Measurements from ENCODE around the gene SHROOM1.
"Not testable (repeated sequence)": the region's sequence is repeated elsewhere in the genome, so short reads cannot be mapped to it uniquely, and the experiment has no call there.

DNA sequence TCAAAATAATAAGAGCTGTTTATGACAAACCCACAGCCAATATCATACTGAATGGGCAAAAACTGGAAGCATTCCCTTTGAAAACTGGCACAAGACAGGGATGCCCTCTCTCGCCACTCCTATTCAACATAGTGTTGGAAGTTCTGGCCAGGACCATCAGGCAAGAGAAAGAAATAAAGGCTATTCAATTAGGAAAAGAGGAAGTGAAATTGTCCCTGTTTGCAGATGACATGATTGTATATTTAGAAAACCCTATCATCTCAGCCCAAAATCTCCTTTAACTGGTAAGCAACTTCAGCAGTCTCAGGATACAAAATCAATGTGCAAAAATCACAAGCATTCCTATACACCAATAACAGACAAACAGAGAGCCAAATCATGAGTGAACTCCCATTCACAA, 26.2 kb downstream of the SHROOM1 start:
- not testable (repeated sequence) for TF ChIP-seq CTCF (conservative IDR thresholded peaks at IDR 0.05; ENCODE audit: low read depth in 2 of 2); POLR2AphosphoS5 (IDR thresholded peaks at IDR 0.05; ENCODE audit: low read depth); EZH2phosphoT487 (IDR thresholded peaks at IDR 0.05; ENCODE audit: unreplicated experiment); CREB1 (CRISPR knock-in tag; IDR thresholded peaks at IDR 0.05; ENCODE audit: low read depth); ZNF462 (CRISPR knock-in tag; IDR thresholded peaks at IDR 0.05); EZH2 (IDR thresholded peaks at IDR 0.05; ENCODE audit: low read depth, unreplicated experiment); ZNF114 (CRISPR knock-in tag; IDR thresholded peaks at IDR 0.05); ZNF331 (CRISPR knock-in tag; IDR thresholded peaks at IDR 0.05; ENCODE audit: low read depth); JUNB (IDR thresholded peaks at IDR 0.05; ENCODE audit: unreplicated experiment); STAT1 (IDR thresholded peaks at IDR 0.05; ENCODE audit: unreplicated experiment); ETS1 (IDR thresholded peaks at IDR 0.05); NANOG (IDR thresholded peaks at IDR 0.05; ENCODE audit: borderline replicate concordance)
- TF ChIP-seq, protein P1, sequence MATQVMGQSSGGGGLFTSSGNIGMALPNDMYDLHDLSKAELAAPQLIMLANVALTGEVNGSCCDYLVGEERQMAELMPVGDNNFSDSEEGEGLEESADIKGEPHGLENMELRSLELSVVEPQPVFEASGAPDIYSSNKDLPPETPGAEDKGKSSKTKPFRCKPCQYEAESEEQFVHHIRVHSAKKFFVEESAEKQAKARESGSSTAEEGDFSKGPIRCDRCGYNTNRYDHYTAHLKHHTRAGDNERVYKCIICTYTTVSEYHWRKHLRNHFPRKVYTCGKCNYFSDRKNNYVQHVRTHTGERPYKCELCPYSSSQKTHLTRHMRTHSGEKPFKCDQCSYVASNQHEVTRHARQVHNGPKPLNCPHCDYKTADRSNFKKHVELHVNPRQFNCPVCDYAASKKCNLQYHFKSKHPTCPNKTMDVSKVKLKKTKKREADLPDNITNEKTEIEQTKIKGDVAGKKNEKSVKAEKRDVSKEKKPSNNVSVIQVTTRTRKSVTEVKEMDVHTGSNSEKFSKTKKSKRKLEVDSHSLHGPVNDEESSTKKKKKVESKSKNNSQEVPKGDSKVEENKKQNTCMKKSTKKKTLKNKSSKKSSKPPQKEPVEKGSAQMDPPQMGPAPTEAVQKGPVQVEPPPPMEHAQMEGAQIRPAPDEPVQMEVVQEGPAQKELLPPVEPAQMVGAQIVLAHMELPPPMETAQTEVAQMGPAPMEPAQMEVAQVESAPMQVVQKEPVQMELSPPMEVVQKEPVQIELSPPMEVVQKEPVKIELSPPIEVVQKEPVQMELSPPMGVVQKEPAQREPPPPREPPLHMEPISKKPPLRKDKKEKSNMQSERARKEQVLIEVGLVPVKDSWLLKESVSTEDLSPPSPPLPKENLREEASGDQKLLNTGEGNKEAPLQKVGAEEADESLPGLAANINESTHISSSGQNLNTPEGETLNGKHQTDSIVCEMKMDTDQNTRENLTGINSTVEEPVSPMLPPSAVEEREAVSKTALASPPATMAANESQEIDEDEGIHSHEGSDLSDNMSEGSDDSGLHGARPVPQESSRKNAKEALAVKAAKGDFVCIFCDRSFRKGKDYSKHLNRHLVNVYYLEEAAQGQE (IDR thresholded peaks at IDR 0.05; ENCODE audit: unreplicated experiment): not testable (repeated sequence)
